Measurements from ENCODE around the gene ZNF613. TPM values are rescaled to one million over a fixed set of nuclear protein-coding genes. Genes with fewer than 3 reads are reported as not detected.
A peak's percentile ranks its signal among the peaks of the same experiment; 100 is the strongest.

The ZNF613 gene
- total RNA-seq, 2 donors from 2014 or later: 17.5 to 22.5 TPM

DNA sequence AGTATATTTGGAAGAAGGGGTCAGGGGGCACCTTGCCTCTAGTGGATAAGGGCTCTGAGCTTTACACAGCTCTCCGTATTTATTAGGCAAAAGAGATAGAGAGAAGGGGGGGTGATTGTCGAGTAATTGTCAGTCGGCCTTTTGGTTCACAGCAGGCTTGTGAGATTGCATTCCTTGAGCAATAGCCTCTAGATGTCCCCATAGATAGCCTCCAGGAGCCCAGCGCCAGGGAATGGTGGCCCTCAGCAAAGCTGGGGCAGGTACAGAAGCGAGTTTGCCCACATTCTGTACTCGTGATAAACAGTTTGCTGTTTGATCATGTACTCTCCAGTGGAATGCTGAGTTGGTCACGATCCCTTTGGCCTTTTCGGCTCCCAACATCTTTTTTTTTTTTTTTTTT is 4.6 kb downstream of the ZNF613 start:
- Mint-ChIP-seq H3K4me3 (no peak overlapping the region), H3K27me3 (ENCODE audit: insufficient read depth) (peaks cover 2% of the 10 kb centered on the region), H3K9me3 (peaks cover 89% of the 10 kb centered on the region), H3K36me3 (ENCODE audit: low read depth) (peaks cover 94% of the 10 kb centered on the region), H3K4me1 (no peaks in the 10 kb centered on the region), H3K27ac (no peak overlapping the region)
- no peaks in the 10 kb centered on the region for H3K27me3 ChIP-seq (ENCODE audit: control insufficient read depth, insufficient read depth, low read length, poor library complexity, severe bottlenecking)
- no peak for DNase-seq
- peak overlapping the region; percentile 90 for H3K4me3 ChIP-seq (ENCODE audit: low read length)
- H3K36me3 ChIP-seq (ENCODE audit: control insufficient read depth, insufficient read depth, low read length): peaks cover 83% of the 10 kb centered on the region
- H3K27ac ChIP-seq (ENCODE audit: low read depth, low read length): no peak overlapping the region
- no peaks in the 10 kb centered on the region for H3K4me1 ChIP-seq (ENCODE audit: control insufficient read depth, insufficient read depth, low read length)
- TF ChIP-seq, protein P1, sequence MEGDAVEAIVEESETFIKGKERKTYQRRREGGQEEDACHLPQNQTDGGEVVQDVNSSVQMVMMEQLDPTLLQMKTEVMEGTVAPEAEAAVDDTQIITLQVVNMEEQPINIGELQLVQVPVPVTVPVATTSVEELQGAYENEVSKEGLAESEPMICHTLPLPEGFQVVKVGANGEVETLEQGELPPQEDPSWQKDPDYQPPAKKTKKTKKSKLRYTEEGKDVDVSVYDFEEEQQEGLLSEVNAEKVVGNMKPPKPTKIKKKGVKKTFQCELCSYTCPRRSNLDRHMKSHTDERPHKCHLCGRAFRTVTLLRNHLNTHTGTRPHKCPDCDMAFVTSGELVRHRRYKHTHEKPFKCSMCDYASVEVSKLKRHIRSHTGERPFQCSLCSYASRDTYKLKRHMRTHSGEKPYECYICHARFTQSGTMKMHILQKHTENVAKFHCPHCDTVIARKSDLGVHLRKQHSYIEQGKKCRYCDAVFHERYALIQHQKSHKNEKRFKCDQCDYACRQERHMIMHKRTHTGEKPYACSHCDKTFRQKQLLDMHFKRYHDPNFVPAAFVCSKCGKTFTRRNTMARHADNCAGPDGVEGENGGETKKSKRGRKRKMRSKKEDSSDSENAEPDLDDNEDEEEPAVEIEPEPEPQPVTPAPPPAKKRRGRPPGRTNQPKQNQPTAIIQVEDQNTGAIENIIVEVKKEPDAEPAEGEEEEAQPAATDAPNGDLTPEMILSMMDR (conservative IDR thresholded peaks at IDR 0.05): no peak
- 95% methylated on average over 6 to 8 of the region's 8 CpGs for WGBS, 2 experiments (ENCODE audit: insufficient coverage in 1 of 2, insufficient read length in 1 of 2)
- peaks cover 89% of the 10 kb centered on the region for H3K9me3 ChIP-seq (ENCODE audit: control insufficient read depth, low read length)
- H3K9ac ChIP-seq (ENCODE audit: extremely low read depth, low read length, poor library complexity, severe bottlenecking): no peak overlapping the region

DNA sequence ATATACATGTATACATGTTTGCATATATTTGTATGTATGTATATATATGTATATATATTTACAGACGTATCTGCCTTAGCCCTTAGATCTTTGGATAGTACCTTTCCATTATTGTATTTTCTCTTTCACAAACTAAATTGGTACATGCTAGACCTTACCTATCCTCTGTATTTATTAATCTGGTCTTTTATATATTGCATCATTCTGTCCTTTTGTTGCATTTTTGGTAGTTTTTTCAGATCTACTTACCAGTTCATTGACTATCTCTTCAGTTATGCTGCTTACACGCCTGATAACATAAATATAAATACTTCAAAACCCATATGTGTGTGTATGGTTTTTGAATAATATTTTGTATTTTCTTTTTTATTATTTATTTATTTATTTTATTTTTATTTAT is 11.7 kb downstream of the ZNF613 start:
- no peak overlapping the region for H3K4me3 ChIP-seq (ENCODE audit: low read length)
- H3K27ac ChIP-seq (ENCODE audit: low read depth, low read length): no peak overlapping the region
- TF ChIP-seq, protein P1 (conservative IDR thresholded peaks at IDR 0.05): no peak
- Mint-ChIP-seq H3K27me3 (ENCODE audit: insufficient read depth) (no peaks in the 10 kb centered on the region), H3K36me3 (ENCODE audit: low read depth) (peaks cover 97% of the 10 kb centered on the region), H3K27ac (no peak overlapping the region), H3K4me3 (no peak overlapping the region), H3K4me1 (no peaks in the 10 kb centered on the region), H3K9me3 (peaks cover 93% of the 10 kb centered on the region)
- peaks cover 98% of the 10 kb centered on the region for H3K36me3 ChIP-seq (ENCODE audit: control insufficient read depth, insufficient read depth, low read length)
- H3K9ac ChIP-seq (ENCODE audit: extremely low read depth, low read length, poor library complexity, severe bottlenecking): no peak overlapping the region
- no peak for DNase-seq
- no CpG with 5 or more reads among the region's 2 CpGs for WGBS, 2 experiments (ENCODE audit: insufficient coverage in 1 of 2, insufficient read length in 1 of 2)
- no peaks in the 10 kb centered on the region for H3K27me3 ChIP-seq (ENCODE audit: control insufficient read depth, insufficient read depth, low read length, poor library complexity, severe bottlenecking)
- peaks cover 98% of the 10 kb centered on the region for H3K9me3 ChIP-seq (ENCODE audit: control insufficient read depth, low read length)
- H3K4me1 ChIP-seq (ENCODE audit: control insufficient read depth, insufficient read depth, low read length): no peaks in the 10 kb centered on the region

DNA sequence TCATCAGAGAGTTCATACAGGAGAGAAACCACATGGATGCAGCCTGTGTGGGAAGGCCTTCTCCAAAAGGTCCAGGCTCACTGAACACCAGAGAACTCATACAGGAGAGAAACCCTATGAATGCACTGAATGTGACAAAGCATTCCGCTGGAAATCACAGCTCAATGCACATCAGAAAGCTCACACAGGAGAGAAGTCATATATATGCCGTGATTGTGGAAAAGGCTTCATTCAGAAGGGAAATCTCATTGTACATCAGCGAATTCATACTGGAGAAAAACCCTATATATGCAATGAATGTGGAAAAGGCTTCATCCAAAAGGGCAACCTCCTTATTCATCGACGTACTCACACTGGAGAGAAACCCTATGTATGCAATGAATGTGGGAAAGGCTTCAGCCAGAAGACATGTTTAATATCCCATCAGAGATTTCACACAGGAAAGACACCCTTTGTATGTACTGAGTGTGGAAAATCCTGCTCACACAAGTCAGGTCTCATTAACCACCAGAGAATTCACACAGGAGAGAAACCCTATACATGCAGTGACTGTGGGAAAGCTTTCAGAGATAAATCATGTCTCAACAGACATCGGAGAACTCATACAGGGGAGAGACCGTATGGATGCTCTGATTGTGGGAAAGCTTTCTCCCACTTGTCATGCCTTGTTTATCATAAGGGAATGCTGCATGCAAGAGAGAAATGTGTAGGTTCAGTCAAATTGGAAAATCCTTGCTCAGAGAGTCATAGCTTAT is 17.7 kb downstream of the ZNF613 start:
- H3K4me3 ChIP-seq (ENCODE audit: low read length): peak overlapping the region; percentile 72
- H3K27me3 Mint-ChIP-seq (ENCODE audit: insufficient read depth): no peaks in the 10 kb centered on the region
- peaks cover 99% of the 10 kb centered on the region for H3K9me3 ChIP-seq (ENCODE audit: control insufficient read depth, low read length)
- H3K27ac Mint-ChIP-seq: no peak overlapping the region
- no peak overlapping the region for H3K9ac ChIP-seq (ENCODE audit: extremely low read depth, low read length, poor library complexity, severe bottlenecking)
- peaks cover 78% of the 10 kb centered on the region for H3K36me3 ChIP-seq (ENCODE audit: control insufficient read depth, insufficient read depth, low read length)
- TF ChIP-seq, protein P1 (conservative IDR thresholded peaks at IDR 0.05): no peak
- H3K27me3 ChIP-seq (ENCODE audit: control insufficient read depth, insufficient read depth, low read length, poor library complexity, severe bottlenecking): no peaks in the 10 kb centered on the region
- H3K4me3 Mint-ChIP-seq: no peak overlapping the region
- no peaks in the 10 kb centered on the region for H3K4me1 ChIP-seq (ENCODE audit: control insufficient read depth, insufficient read depth, low read length)
- peaks cover 89% of the 10 kb centered on the region for H3K36me3 Mint-ChIP-seq (ENCODE audit: low read depth)
- DNase-seq: no peak
- no peak overlapping the region for H3K27ac ChIP-seq (ENCODE audit: low read depth, low read length)
- H3K4me1 Mint-ChIP-seq: no peaks in the 10 kb centered on the region
- WGBS, 2 experiments (ENCODE audit: insufficient coverage in 1 of 2, insufficient read length in 1 of 2): 98 to 99% methylated on average over 7 of the region's 7 CpGs
- H3K9me3 Mint-ChIP-seq: peaks cover 98% of the 10 kb centered on the region
